Gastrocnemius medialis (tissue), 4 donors: ENCODE data around the gene COL4A1.

Source experiments
- POLR2A ChIP-seq, 2 donors: fragments of 450-650 bp; IDR thresholded peaks; one replicate each; pipeline ENCODE4 v1.6.1; 2017; ENCODE audit warnings: antibody characterized with exemption in 2 of 2, mild to moderate bottlenecking in 2 of 2, moderate library complexity in 2 of 2
- TF ChIP-seq, protein P1 (sequence below), 5 experiments: fragments of 450-650 bp in 3 of 5; fragments of 200-600 bp in 2 of 5; sonication (generic) in 2 of 5; IDR thresholded peaks in 4 of 5; conservative IDR thresholded peaks in 1 of 5; 1 replicate in 4 of 5; 2 replicates in 1 of 5; pipeline ENCODE4 v1.5.1; 2016 to 2019; ENCODE audit warnings: antibody characterized with exemption in 5 of 5, mild to moderate bottlenecking in 3 of 5, moderate library complexity in 3 of 5

DNA sequence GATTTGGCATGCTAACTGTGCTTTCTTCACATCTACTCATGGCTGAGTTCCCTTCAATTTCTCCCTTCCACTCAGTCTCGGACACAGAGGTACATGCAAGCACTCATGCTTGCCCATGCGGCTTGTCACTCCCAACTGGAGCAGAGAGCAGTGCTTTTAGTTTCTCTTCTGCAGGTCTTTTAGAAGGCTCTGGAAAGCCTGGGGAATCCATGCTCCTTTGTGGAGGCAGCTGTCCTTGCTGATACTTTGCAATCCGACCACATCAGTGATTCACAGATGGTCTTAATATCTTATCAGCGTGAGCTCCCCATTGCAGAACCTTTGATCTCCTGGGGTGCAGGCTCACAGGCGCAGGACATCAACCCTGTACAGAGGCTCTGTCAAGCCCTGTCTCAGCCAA, 203.9 kb downstream of the COL4A1 start:
- no peak for TF ChIP-seq POLR2A (IDR thresholded peaks at IDR 0.05)
- TF ChIP-seq, protein P1, sequence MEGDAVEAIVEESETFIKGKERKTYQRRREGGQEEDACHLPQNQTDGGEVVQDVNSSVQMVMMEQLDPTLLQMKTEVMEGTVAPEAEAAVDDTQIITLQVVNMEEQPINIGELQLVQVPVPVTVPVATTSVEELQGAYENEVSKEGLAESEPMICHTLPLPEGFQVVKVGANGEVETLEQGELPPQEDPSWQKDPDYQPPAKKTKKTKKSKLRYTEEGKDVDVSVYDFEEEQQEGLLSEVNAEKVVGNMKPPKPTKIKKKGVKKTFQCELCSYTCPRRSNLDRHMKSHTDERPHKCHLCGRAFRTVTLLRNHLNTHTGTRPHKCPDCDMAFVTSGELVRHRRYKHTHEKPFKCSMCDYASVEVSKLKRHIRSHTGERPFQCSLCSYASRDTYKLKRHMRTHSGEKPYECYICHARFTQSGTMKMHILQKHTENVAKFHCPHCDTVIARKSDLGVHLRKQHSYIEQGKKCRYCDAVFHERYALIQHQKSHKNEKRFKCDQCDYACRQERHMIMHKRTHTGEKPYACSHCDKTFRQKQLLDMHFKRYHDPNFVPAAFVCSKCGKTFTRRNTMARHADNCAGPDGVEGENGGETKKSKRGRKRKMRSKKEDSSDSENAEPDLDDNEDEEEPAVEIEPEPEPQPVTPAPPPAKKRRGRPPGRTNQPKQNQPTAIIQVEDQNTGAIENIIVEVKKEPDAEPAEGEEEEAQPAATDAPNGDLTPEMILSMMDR (IDR thresholded peaks at IDR 0.05 in 4 of 5, conservative IDR thresholded peaks at IDR 0.05 in 1 of 5): no peak
